ENCODE data around the gene NAT14. TPM values are rescaled to one million over a fixed set of nuclear protein-coding genes. Genes with fewer than 3 reads are reported as not detected.

NAT14 gene
- total RNA-seq, 1 donor from 2014 or later, result 33.1 TPM

GRCh38 chr19:55498246-55498840, 13.4 kb downstream of the NAT14 start:
- no peaks in the 10 kb centered on the region for H3K9me3 Mint-ChIP-seq (ENCODE audit: low read depth)
- TF ChIP-seq, protein P1, sequence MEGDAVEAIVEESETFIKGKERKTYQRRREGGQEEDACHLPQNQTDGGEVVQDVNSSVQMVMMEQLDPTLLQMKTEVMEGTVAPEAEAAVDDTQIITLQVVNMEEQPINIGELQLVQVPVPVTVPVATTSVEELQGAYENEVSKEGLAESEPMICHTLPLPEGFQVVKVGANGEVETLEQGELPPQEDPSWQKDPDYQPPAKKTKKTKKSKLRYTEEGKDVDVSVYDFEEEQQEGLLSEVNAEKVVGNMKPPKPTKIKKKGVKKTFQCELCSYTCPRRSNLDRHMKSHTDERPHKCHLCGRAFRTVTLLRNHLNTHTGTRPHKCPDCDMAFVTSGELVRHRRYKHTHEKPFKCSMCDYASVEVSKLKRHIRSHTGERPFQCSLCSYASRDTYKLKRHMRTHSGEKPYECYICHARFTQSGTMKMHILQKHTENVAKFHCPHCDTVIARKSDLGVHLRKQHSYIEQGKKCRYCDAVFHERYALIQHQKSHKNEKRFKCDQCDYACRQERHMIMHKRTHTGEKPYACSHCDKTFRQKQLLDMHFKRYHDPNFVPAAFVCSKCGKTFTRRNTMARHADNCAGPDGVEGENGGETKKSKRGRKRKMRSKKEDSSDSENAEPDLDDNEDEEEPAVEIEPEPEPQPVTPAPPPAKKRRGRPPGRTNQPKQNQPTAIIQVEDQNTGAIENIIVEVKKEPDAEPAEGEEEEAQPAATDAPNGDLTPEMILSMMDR (IDR thresholded peaks at IDR 0.05), result no peak
- no peak for DNase-seq (ENCODE audit: low spot score)

DNA sequence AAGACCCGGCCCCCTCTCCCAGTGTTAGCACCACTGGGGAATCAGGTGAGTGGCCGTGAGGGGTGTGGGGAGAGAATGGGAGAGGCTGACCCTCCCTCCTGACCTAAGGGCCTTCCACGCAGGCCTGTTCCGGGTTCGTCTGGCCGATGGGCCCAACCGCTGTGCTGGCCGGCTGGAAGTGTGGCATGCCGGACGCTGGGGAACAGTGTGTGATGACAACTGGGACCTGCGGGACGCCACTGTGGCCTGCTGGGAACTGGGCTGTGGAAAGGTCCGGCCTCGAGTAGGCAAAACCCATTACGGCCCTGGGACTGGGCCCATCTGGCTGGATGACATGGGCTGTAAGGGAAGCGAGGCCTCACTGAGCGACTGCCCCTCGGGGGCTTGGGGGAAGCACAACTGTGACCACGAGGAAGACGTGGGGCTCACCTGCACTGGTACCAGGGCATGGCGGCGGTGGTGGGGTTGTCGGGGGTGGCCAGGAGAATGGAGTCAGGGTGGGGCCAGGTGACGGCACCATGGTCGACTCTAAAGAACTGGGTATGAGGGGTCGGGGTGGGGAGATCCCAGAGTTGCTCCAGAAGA, 15.5 kb downstream of the NAT14 start:
- Mint-ChIP-seq H3K27ac (ENCODE audit: unreplicated experiment) (no peak overlapping the region), H3K9me3 (ENCODE audit: low read depth) (no peaks in the 10 kb centered on the region), H3K4me3 (ENCODE audit: unreplicated experiment) (no peak overlapping the region), H3K4me1 (ENCODE audit: low read depth) (peaks cover 6% of the 10 kb centered on the region), H3K36me3 (ENCODE audit: low read depth) (peaks cover 3% of the 10 kb centered on the region), H3K27me3 (ENCODE audit: low read depth) (no peaks in the 10 kb centered on the region)
- no peak for DNase-seq (ENCODE audit: low spot score)
- TF ChIP-seq, protein P1 (IDR thresholded peaks at IDR 0.05), result no peak

More at GRCh38 chr19:55498246-55498840, 13.4 kb downstream of the NAT14 start:
- Mint-ChIP-seq H3K4me3 (ENCODE audit: unreplicated experiment) (no peak overlapping the region), H3K27me3 (ENCODE audit: low read depth) (no peaks in the 10 kb centered on the region), H3K4me1 (ENCODE audit: low read depth) (peaks cover 2% of the 10 kb centered on the region), H3K27ac (ENCODE audit: unreplicated experiment) (no peak overlapping the region), H3K36me3 (ENCODE audit: low read depth) (peaks cover 3% of the 10 kb centered on the region)

GRCh38 chr19:55502197-55502952, 17.4 kb downstream of the NAT14 start:
- H3K4me1 Mint-ChIP-seq (ENCODE audit: low read depth), result peaks cover 6% of the 10 kb centered on the region
- H3K36me3 Mint-ChIP-seq (ENCODE audit: low read depth), result peaks cover 2% of the 10 kb centered on the region
- TF ChIP-seq, protein P1 (IDR thresholded peaks at IDR 0.05), result no peak
- no peaks in the 10 kb centered on the region for H3K9me3 Mint-ChIP-seq (ENCODE audit: low read depth)
- no peaks in the 10 kb centered on the region for H3K27me3 Mint-ChIP-seq (ENCODE audit: low read depth)
- H3K27ac Mint-ChIP-seq (ENCODE audit: unreplicated experiment), result peak overlapping the region; percentile 15
- DNase-seq (ENCODE audit: low spot score), result no peak
- no peak overlapping the region for H3K4me3 Mint-ChIP-seq (ENCODE audit: unreplicated experiment)

DNA sequence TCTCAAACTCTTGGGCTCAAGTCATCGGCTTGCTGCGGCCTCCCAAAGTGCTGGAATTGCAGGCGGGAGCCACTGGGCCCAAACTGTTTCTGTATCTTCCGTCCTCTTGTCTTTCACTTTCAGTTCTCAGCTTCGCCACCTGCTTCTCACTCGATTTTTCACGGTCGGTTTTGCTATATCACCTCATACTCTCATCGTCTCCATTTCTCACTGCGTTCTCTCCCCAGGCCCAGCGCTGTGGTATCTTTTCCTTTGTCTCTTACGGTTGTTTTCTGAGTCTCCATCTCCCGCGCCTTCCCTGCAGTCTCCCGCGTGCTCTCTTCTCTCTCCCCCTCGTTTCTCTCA, 18.1 kb downstream of the NAT14 start:
- DNase-seq (ENCODE audit: low spot score), result no peak
- Mint-ChIP-seq H3K27me3 (ENCODE audit: low read depth) (no peaks in the 10 kb centered on the region), H3K4me1 (ENCODE audit: low read depth) (peaks cover 6% of the 10 kb centered on the region), H3K4me3 (ENCODE audit: unreplicated experiment) (peak overlapping the region; percentile 12), H3K9me3 (ENCODE audit: low read depth) (no peaks in the 10 kb centered on the region), H3K27ac (ENCODE audit: unreplicated experiment) (no peak overlapping the region), H3K36me3 (ENCODE audit: low read depth) (no peaks in the 10 kb centered on the region)
- TF ChIP-seq, protein P1 (IDR thresholded peaks at IDR 0.05), result no peak

DNA sequence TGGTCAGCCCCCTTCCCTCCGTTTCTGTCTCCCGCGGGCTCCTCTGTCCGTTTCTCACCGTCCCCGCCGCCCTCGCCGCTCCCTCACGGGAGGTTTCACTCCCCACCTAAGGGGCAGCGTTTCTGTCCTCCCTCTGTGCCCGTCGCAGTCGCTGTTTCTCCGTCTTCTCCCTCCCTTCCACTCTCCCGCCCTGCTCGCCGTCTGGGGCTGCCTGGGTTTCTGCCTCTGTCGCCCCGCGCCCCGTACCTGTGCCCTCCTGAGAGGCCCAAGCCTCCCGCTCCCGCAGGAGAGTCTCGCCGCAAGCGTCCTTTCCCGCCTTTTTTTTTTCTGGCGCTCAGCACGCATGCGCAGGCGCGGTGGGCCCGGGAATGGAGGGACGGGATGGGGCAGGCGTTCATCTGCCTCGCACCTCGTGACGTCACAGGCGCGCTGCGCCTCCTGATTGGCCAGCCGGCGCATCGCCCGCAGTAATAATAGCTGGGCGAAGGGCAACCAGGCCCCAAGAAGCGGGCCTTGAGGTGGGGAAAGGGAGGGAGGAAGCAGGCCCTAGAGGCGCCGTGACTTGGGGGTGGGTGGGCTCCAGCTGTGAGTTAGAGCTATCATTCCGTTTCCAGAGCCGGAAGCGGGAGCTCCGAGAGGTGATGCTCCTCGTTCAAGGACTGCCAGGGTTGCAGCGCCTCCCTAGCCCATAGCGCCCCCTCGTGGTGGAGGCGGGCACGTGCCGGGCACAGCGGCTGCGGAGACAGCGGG, 18.7 kb downstream of the NAT14 start:
- TF ChIP-seq, protein P1 (IDR thresholded peaks at IDR 0.05), result peak; percentile 100
- Mint-ChIP-seq H3K4me3 (ENCODE audit: unreplicated experiment) (peak overlapping the region; percentile 74), H3K9me3 (ENCODE audit: low read depth) (no peaks in the 10 kb centered on the region), H3K4me1 (ENCODE audit: low read depth) (peaks cover 6% of the 10 kb centered on the region), H3K27me3 (ENCODE audit: low read depth) (no peaks in the 10 kb centered on the region), H3K27ac (ENCODE audit: unreplicated experiment) (peak overlapping the region; percentile 71), H3K36me3 (ENCODE audit: low read depth) (no peaks in the 10 kb centered on the region)
- peak; percentile 95 for DNase-seq (ENCODE audit: low spot score)
